Suprapubic skin (tissue), 4 donors: ENCODE data around the gene PLA2G6.

Experiments used
- POLR2A ChIP-seq, 2 donors: fragments of 450-650 bp; IDR thresholded peaks; one replicate each; pipeline ENCODE4 v1.6.1; 2017; ENCODE audit warnings: antibody characterized with exemption in 2 of 2, mild to moderate bottlenecking in 2 of 2, moderate library complexity in 2 of 2
- POLR2AphosphoS5 ChIP-seq, 3 donors: sonication (generic); formaldehyde crosslinking; IDR thresholded peaks; one replicate each; pipeline ENCODE4 v1.6.1; 2017; ENCODE audit warnings: antibody characterized with exemption in 3 of 3
- TF ChIP-seq, protein P1 (sequence below), 2 donors: fragments of 200-600 bp in 1 of 2; fragments of 450-650 bp in 1 of 2; sonication (generic) in 1 of 2; IDR thresholded peaks; one replicate each; pipeline ENCODE4 v1.5.1; 2016 to 2019; ENCODE audit warnings: antibody characterized with exemption in 2 of 2, mild to moderate bottlenecking in 1 of 2, moderate library complexity in 1 of 2

DNA sequence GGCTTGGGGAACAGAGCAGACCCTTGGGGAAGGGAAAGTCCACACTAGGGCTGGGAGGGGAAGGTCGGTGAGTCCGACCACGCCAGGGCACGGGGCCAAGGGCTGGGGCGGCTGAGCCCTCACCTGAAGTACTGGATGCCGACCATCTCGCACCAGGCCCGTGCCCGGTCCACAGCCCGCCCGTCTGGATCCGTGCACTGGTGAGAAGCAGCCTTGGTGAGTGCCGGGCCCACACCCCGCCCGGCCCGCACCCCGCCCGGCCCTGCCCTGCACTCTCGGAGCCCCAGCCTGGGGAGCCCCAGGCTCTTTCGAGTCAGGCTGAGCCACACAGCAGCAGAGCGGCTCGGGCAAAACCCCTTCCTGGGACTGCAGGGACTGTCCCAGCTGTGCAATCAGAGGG lies 69.2 kb downstream of the PLA2G6 start:
- TF ChIP-seq, protein P1, sequence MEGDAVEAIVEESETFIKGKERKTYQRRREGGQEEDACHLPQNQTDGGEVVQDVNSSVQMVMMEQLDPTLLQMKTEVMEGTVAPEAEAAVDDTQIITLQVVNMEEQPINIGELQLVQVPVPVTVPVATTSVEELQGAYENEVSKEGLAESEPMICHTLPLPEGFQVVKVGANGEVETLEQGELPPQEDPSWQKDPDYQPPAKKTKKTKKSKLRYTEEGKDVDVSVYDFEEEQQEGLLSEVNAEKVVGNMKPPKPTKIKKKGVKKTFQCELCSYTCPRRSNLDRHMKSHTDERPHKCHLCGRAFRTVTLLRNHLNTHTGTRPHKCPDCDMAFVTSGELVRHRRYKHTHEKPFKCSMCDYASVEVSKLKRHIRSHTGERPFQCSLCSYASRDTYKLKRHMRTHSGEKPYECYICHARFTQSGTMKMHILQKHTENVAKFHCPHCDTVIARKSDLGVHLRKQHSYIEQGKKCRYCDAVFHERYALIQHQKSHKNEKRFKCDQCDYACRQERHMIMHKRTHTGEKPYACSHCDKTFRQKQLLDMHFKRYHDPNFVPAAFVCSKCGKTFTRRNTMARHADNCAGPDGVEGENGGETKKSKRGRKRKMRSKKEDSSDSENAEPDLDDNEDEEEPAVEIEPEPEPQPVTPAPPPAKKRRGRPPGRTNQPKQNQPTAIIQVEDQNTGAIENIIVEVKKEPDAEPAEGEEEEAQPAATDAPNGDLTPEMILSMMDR (IDR thresholded peaks at IDR 0.05) = no peak
- TF ChIP-seq POLR2AphosphoS5 (IDR thresholded peaks at IDR 0.05) = no peak
- TF ChIP-seq POLR2A (IDR thresholded peaks at IDR 0.05) = no peak
